Endothelial cell (in vitro differentiated cells): Measurements from ENCODE around the gene UNC13C. TPM values are rescaled to one million over a fixed set of nuclear protein-coding genes. Genes with fewer than 3 reads are reported as not detected.
A peak's percentile ranks its signal among the peaks of the same experiment; 100 is the strongest.

Source experiments
- DNase-seq: peaks from one replicate; pipeline ENCODE4 v3.0.0; 2021; ENCODE audit warnings: low spot score
- H3K27ac Mint-ChIP-seq: one replicate; pipeline ENCODE4 v1.8.0; 2021; ENCODE audit warnings: mixed read lengths, inconsistent platforms; ENCODE audit not compliant: unreplicated experiment
- H3K27me3 Mint-ChIP-seq: one replicate; pipeline ENCODE4 v1.8.0; 2021; ENCODE audit warnings: mild to moderate bottlenecking, moderate library complexity, mixed read lengths, inconsistent platforms; ENCODE audit not compliant: unreplicated experiment
- H3K36me3 Mint-ChIP-seq: one replicate; pipeline ENCODE4 v1.8.0; 2021; ENCODE audit warnings: mild to moderate bottlenecking, low read depth, mixed read lengths, inconsistent platforms; ENCODE audit not compliant: unreplicated experiment
- H3K4me1 Mint-ChIP-seq: one replicate; pipeline ENCODE4 v1.8.0; 2021; ENCODE audit warnings: mild to moderate bottlenecking, mixed read lengths, inconsistent platforms; ENCODE audit not compliant: unreplicated experiment
- H3K4me3 Mint-ChIP-seq: one replicate; pipeline ENCODE4 v1.8.0; 2021; ENCODE audit warnings: mild to moderate bottlenecking, mixed read lengths, inconsistent platforms; ENCODE audit not compliant: unreplicated experiment
- H3K9me3 Mint-ChIP-seq: one replicate; pipeline ENCODE4 v1.8.0; 2021; ENCODE audit warnings: mixed read lengths, inconsistent platforms; ENCODE audit not compliant: unreplicated experiment
- CTCF ChIP-seq: fragments of 200-600 bp; sonication (generic); IDR thresholded peaks from one replicate; pipeline ENCODE4 v1.5.0; 2021; ENCODE audit warnings: antibody characterized with exemption; ENCODE audit not compliant: unreplicated experiment
- total RNA-seq: library from RNA; stranded (reverse); fragmentation: NEBNext Ultra II Directional; extraction: Animal tissue kit (Norgen Biotek cat#: 25700); gene quantifications from one replicate; pipeline ENCODE4 v1.2.1, GENCODE V29; 2021; ENCODE audit not compliant: unreplicated experiment

Gene UNC13C
- total RNA-seq, 1 donor from 2014 or later: 0.08 TPM

- Mint-ChIP-seq H3K4me1 (no peaks in the 10 kb centered on the region), H3K36me3 (no peaks in the 10 kb centered on the region), H3K27me3 (peaks cover 2% of the 10 kb centered on the region), H3K4me3 (no peak overlapping the region), H3K9me3 (peaks cover 11% of the 10 kb centered on the region), H3K27ac (no peak overlapping the region)
- DNase-seq: no peak
- no peak for TF ChIP-seq CTCF
Measured at GRCh38 chr15:54046093-54046492, 67.9 kb downstream of the UNC13C start.

- Mint-ChIP-seq H3K4me1 (no peaks in the 10 kb centered on the region), H3K27ac (no peak overlapping the region), H3K36me3 (peaks cover 4% of the 10 kb centered on the region), H3K4me3 (no peak overlapping the region), H3K27me3 (peaks cover 3% of the 10 kb centered on the region), H3K9me3 (peaks cover 5% of the 10 kb centered on the region)
- DNase-seq: no peak
- no peak for TF ChIP-seq CTCF
Measured at GRCh38 chr15:54064365-54064764, 86.1 kb downstream of the UNC13C start.

- no peak for DNase-seq
- Mint-ChIP-seq H3K27me3 (peaks cover 3% of the 10 kb centered on the region), H3K9me3 (peaks cover 5% of the 10 kb centered on the region), H3K27ac (no peak overlapping the region), H3K4me3 (no peak overlapping the region), H3K36me3 (peaks cover 4% of the 10 kb centered on the region), H3K4me1 (no peaks in the 10 kb centered on the region)
- no peak for TF ChIP-seq CTCF
Measured at GRCh38 chr15:54066403-54066802, 88.2 kb downstream of the UNC13C start.

GRCh38 chr15:54082836-54083492 lies 104.7 kb downstream of the UNC13C start:
- H3K27ac Mint-ChIP-seq: no peak overlapping the region
- H3K4me1 Mint-ChIP-seq: no peaks in the 10 kb centered on the region

More at GRCh38 chr15:54082836-54083492, 104.7 kb downstream of the UNC13C start:
- peak; percentile 68 for TF ChIP-seq CTCF
- H3K36me3 Mint-ChIP-seq: no peaks in the 10 kb centered on the region
- no peaks in the 10 kb centered on the region for H3K9me3 Mint-ChIP-seq
- DNase-seq: peak; percentile 28
- H3K27me3 Mint-ChIP-seq: no peaks in the 10 kb centered on the region
- H3K4me3 Mint-ChIP-seq: no peak overlapping the region
